ENCODE data around the gene ADAMTS16. TPM values are rescaled to one million over a fixed set of nuclear protein-coding genes. Genes with fewer than 3 reads are reported as not detected.

ADAMTS16 gene
- total RNA-seq, 1 donor from 2014 or later, result not detected

DNA sequence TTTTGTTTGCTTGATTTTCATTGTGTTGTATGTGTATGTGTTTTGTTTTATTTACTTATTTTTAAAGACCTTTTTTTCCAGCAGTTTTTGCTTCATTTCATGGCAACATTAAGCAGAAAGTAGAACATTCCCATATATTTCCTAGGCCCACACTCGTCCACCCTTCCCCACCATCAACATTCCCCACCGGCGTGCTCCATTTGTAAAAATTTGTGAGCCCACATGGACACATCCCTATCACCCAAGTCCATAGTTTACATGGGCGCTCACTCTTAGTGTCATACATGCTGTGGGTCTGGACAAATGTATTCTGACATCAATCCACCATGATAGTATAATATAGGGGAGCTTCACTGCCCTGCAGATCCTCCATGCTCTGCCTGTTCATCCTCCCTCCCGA, 133.8 kb downstream of the ADAMTS16 start:
- DNase-seq (ENCODE audit: low spot score), result no peak
- intact Hi-C loops (cut with DNase I), result no loop called here

- intact Hi-C loops (cut with DNase I), result no loop called here
- DNase-seq (ENCODE audit: low spot score), result no peak
Observed at GRCh38 chr5:5275211-5275610, 135.1 kb downstream of the ADAMTS16 start.

DNA sequence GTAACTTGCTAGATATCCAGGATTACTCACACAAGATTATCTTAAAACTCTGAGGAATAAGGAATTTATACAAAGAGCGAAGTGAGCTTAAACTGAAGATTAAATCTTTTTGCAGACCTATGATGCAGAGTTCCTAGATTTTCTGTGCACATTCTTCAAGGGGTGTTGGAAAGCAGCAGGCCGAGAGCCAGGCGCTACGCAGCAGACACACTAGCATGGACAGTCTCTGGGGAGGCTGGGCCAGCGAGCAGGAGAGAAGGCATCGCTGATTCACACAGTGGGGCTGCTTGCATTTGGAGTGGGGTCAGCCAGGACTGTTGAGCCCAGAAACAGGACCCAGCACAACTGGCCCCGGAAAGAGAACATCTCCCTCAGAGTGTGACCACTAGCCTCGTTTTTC, 136.3 kb downstream of the ADAMTS16 start:
- no peak for DNase-seq (ENCODE audit: low spot score)
- intact Hi-C loops (cut with DNase I), result no loop called here

- intact Hi-C loops (cut with DNase I), result no loop called here
- no peak for DNase-seq (ENCODE audit: low spot score)
Observed at GRCh38 chr5:5276951-5277517, 136.9 kb downstream of the ADAMTS16 start.

DNA sequence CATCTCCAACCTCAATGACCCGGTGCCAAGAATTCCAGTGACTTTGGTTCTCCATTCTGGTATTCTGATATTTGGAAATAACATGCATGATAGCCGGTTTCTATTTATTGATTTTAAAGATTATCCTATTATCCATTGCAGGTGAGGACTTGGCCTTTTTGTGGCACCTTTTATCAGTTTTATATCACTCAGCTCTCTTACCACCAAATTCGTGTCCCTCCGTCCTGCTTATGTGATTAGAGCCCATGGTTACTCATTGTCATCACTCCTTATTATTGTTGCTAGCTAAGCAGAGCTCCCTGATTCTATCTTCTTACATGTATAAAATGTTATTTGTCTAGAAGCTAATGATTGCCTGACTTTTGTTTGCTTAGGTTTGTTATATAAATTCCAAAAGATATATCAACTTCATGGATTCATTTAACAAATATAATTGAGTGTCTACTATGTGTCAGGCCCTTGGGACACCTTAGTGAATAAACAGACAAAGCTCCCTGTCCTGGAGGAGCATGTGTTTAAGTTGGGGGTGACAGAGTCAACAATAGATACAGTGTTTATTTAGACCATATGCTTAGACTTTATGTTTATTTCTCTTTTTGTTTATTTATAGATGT, 138.2 kb downstream of the ADAMTS16 start:
- no peak for DNase-seq (ENCODE audit: low spot score)
- intact Hi-C loops (cut with DNase I), result no loop called here

DNA sequence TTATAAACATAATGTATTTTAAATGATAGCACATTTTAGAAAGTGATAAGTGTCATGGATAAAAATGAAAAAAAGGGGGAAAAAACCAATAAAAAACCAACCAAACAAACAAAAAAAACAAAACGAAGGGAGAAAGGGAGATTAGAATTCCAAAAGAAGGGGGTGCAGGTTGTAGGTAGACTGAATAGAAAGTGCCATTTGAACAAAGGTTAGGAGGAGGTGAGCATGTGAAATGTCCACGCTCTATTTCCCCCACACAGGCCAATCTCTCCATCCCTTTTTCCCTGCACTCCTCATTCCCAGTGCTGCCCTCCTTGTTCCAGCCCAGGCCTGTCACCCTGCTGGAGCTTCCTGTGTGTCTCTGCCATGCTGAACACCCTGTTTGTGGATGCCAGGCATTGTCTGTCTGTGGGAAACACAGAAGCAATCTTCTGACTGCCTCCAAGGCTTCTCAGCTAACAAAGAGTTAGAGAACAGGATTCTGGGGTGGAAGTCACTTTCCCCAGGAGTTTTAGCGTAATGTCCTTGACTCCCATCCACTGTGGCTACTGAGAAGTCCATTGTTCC, 138.8 kb downstream of the ADAMTS16 start:
- DNase-seq (ENCODE audit: low spot score), result no peak
- intact Hi-C loops (cut with DNase I), result no loop called here

DNA sequence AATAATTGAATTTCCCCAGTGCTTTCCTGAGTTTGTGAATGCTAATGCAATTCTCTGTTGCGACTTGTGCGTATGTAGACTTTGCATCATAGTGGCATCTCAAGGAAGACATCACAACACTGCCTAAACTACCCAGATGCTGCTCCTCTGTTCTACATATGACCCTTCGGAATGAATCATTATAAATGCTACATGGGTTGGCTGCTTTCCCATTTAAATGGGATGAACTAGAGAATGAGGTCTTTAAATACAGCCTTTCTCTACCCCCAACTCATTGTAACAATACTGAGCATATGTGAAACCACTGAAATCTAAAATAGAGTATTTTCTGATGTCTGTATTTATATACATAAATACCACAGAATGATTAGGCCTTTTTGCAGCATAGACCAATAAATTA, 145.8 kb downstream of the ADAMTS16 start:
- intact Hi-C loops (cut with DNase I), result no loop called here
- no peak for DNase-seq (ENCODE audit: low spot score)

GRCh38 chr5:5287419-5287818, 147.3 kb downstream of the ADAMTS16 start:
- no peak for DNase-seq (ENCODE audit: low spot score)
- intact Hi-C loops (cut with DNase I), result no loop called here

- DNase-seq (ENCODE audit: low spot score), result no peak
- intact Hi-C loops (cut with DNase I), result no loop called here
Observed at GRCh38 chr5:5288201-5288600, 148.1 kb downstream of the ADAMTS16 start.

DNA sequence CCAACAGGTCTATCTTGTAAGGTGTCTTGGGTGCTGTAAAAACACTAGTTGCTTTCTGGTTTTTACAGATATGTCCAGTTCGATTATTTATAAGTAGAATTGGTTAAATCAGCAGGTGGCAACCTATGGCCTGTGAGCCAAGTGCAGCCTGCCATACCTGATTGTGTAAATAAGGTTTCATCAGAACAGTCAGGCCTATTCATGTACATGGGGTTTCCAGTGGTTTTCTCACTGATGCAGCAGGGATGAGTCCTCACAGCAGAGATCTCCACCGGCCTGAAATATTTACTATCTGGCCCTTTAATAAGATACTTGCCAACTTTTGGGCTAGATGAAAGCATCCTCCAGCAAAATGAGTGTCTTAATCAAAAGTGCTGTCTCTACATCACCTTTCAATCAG, 149.4 kb downstream of the ADAMTS16 start:
- intact Hi-C loops (cut with DNase I), result no loop called here
- no peak for DNase-seq (ENCODE audit: low spot score)

GRCh38 chr5:5290674-5291334, 150.7 kb downstream of the ADAMTS16 start:
- DNase-seq (ENCODE audit: low spot score), result no peak
- intact Hi-C loops (cut with DNase I), result no loop called here

GRCh38 chr5:5291357-5291756, 151.2 kb downstream of the ADAMTS16 start:
- DNase-seq (ENCODE audit: low spot score), result no peak

GRCh38 chr5:5293029-5293428, 152.9 kb downstream of the ADAMTS16 start:
- intact Hi-C loops (cut with DNase I), result no loop called here
- no peak for DNase-seq (ENCODE audit: low spot score)

More at GRCh38 chr5:5291357-5291756, 151.2 kb downstream of the ADAMTS16 start:
- intact Hi-C loops (cut with DNase I), result no loop called here

- intact Hi-C loops (cut with DNase I), result no loop called here
Observed at GRCh38 chr5:5294429-5294828, 154.3 kb downstream of the ADAMTS16 start.

DNA sequence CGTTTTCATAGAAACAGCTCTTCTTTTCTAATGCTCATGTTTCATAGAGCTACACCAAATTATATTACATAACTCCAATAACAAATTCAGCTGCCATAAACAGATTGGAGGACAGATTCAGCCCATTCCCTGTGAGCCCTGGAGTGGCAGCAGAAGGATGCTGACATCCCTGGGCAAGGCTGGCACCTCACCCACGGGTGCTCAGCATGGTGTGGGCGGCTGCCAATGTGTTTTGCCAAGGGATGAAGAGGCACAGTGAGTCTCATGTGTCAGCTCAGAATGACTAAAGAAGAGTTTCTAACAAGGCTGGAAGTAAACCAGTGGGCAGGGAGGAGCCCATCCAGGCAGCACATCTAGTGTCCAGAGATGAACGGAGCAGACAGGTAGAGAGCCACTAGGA, 155.2 kb downstream of the ADAMTS16 start:
- DNase-seq (ENCODE audit: low spot score), result no peak
- intact Hi-C loops (cut with DNase I), result no loop called here

More at GRCh38 chr5:5294429-5294828, 154.3 kb downstream of the ADAMTS16 start:
- DNase-seq (ENCODE audit: low spot score), result no peak

GRCh38 chr5:5296051-5296450, 155.9 kb downstream of the ADAMTS16 start:
- intact Hi-C loops (cut with DNase I), result no loop called here
- DNase-seq (ENCODE audit: low spot score), result no peak

- no peak for DNase-seq (ENCODE audit: low spot score)
- intact Hi-C loops (cut with DNase I), result no loop called here
Observed at GRCh38 chr5:5297432-5298067, 157.4 kb downstream of the ADAMTS16 start.

GRCh38 chr5:5298068-5298633, 158.0 kb downstream of the ADAMTS16 start:
- DNase-seq (ENCODE audit: low spot score), result no peak

DNA sequence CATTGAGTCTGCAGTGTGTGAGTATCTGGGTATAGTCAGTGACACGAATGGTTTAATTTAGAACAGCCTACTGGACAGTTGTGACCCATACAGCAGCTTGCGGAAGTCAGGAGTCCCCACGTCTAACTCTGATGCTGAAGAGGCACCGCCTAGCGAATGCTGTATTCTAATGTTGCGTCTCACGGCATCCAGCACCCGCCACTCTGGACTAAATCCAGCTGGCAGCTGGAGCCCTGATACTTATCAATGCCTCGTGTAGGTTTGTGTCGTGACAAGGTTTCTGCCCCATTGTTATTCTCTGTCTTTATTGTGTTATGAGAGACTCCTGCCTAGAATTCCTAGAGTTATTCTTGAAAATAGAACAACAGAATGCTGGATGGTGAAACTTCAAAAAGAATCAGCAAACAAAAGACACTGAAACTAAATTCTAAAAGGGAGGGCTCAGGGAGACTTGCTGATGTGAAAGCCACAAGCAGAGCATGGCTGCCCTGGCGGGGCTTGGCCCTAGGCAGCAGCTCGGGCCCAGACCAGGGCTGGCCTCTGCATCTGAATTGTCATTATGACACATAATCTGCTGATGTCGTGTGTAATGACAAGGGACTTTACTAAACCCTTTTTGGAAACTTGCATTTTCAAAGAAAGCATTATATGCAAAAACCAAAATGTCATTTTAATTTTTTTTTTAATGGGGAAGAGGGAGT, 158.9 kb downstream of the ADAMTS16 start:
- intact Hi-C loops (cut with DNase I), result no loop called here
- DNase-seq (ENCODE audit: low spot score), result no peak

More at GRCh38 chr5:5298068-5298633, 158.0 kb downstream of the ADAMTS16 start:
- intact Hi-C loops (cut with DNase I), result no loop called here
